WTC11 (cell line): ENCODE results near the gene PTPRN2. TPM values are rescaled to one million over a fixed set of nuclear protein-coding genes. Genes with fewer than 3 reads are reported as not detected.

Source experiments
- ATAC-seq: fragments of 200-7000 bp; cut with Tn5 transposase; 2 replicates; pipeline ENCODE4 v1.10.0; 2021; ENCODE audit warnings: mild to moderate bottlenecking, moderate library complexity
- CTCF ChIA-PET: fragments of 300-600 bp; sonication (Branson Sonifier 250); formaldehyde crosslinking; loops from one replicate; lab custom pipeline; 2021; ENCODE audit warnings: antibody characterized with exemption; lab: Charles Lee
- POLR2A ChIA-PET: fragments of 350-600 bp; sonication (Branson Sonifier 250); formaldehyde crosslinking; loops from one replicate; lab custom pipeline; 2021; ENCODE audit warnings: antibody characterized with exemption; lab: Charles Lee
- DNase-seq: peaks from one replicate; pipeline ENCODE4 v3.0.0; 2021; ENCODE audit warnings: low spot score
- H3K27ac Mint-ChIP-seq: 2 replicates; pipeline ENCODE4 v1.8.0; 2021; ENCODE audit warnings: mixed read lengths
- H3K27me3 Mint-ChIP-seq: 2 replicates; pipeline ENCODE4 v1.8.0; 2021; ENCODE audit warnings: low read depth, mild to moderate bottlenecking, moderate library complexity, mixed read lengths
- H3K36me3 Mint-ChIP-seq: 2 replicates; pipeline ENCODE4 v1.8.0; 2021; ENCODE audit warnings: mixed read lengths
- H3K4me1 Mint-ChIP-seq: 2 replicates; pipeline ENCODE4 v1.8.0; 2022; ENCODE audit warnings: mixed read lengths
- H3K4me3 Mint-ChIP-seq: 2 replicates; pipeline ENCODE4 v1.8.0; 2021; ENCODE audit warnings: mild to moderate bottlenecking, moderate library complexity, mixed read lengths
- H3K9me3 Mint-ChIP-seq: 2 replicates; pipeline ENCODE4 v1.8.0; 2021; ENCODE audit warnings: mixed read lengths
- RELA ChIP-seq: sonication (generic); formaldehyde crosslinking; IDR thresholded peaks from 2 replicates; pipeline ENCODE4 v1.8.1; 2022; ENCODE audit warnings: missing genetic modification reagents, mild to moderate bottlenecking, borderline replicate concordance
- TCF7 ChIP-seq: sonication (generic); formaldehyde crosslinking; IDR thresholded peaks from 2 replicates; pipeline ENCODE4 v1.8.0; 2022; ENCODE audit warnings: mild to moderate bottlenecking, low read depth, missing genetic modification reagents, moderate library complexity
- USF1 ChIP-seq: sonication (generic); formaldehyde crosslinking; IDR thresholded peaks from 2 replicates; pipeline ENCODE4 v1.8.0; 2022; ENCODE audit warnings: mild to moderate bottlenecking, missing genetic modification reagents
- USF2 ChIP-seq: sonication (generic); formaldehyde crosslinking; IDR thresholded peaks from 2 replicates; pipeline ENCODE4 v1.8.1; 2023; ENCODE audit warnings: mild to moderate bottlenecking, missing genetic modification reagents, moderate library complexity
- ZNF121 ChIP-seq: sonication (generic); formaldehyde crosslinking; IDR thresholded peaks from 2 replicates; pipeline ENCODE4 v1.8.0; 2023; ENCODE audit warnings: missing genetic modification reagents
- total RNA-seq: library from RNA; stranded (reverse); gene quantifications from 3 replicates; pipeline ENCODE4 v1.2.3, GENCODE V29; 2021
- TF ChIP-seq, protein P1 (sequence below): fragments of 250-450 bp; sonication (Bioruptor Pico); IDR thresholded peaks from 2 replicates; pipeline ENCODE4 v1.9.0; 2021; ENCODE audit warnings: mild to moderate bottlenecking, borderline replicate concordance
- TF ChIP-seq, protein P2 (sequence below): sonication (generic); formaldehyde crosslinking; IDR thresholded peaks from 2 replicates; pipeline ENCODE4 v1.8.1; 2022; ENCODE audit warnings: low read depth, mild to moderate bottlenecking, moderate library complexity, missing genetic modification reagents, borderline replicate concordance
- TF ChIP-seq, protein P3 (sequence below): fragments of 250-450 bp; sonication (Bioruptor Pico); IDR thresholded peaks from 2 replicates; pipeline ENCODE4 v2.1.2; 2022; ENCODE audit warnings: mild to moderate bottlenecking, moderate library complexity

PTPRN2 gene
- total RNA-seq, 1 experiment from 2014 or later: 4.7 TPM

DNA sequence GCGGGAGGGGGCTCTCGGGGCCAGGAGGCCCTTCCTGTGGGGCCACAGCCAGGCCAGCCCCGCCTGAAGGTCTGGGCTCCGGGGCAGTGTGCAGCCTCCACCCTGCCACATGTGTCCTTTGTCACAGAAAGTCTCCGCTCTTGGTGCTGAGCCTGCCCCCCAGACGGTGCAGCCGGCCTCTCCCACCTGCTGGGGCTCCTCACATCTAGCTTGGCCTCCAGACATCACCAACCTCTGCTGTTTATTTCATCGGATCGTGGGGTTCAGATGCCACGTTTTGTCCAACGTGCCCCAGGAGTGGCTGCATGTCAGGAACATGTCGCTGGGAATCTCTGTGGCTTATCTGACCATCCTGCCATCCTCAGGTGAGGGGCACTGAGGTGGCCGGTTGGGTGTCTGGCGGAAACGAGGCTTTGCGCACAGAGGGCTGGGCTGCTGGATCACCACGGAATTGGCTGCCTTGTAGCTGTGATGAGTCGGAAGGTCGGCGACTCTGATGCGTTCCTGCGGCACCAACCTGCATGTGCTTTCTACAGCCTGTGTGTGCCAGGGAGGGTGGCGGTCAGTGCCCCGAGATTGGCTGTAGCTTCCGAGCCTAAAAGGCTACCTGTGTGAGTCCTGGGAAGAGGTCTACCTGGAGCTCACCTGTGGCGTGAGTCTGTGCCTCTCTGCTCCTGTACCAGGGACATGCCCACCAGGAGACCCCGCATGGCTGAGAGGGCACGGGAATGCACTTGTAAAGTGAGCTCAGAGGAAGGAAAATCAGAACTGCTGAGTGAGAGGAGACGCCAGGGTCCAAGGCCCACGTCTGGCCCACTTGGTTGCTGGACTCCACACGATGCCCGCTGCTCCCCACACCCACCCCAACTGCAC is 934.4 kb downstream of the PTPRN2 start (continued):
- TF ChIP-seq, protein P1, sequence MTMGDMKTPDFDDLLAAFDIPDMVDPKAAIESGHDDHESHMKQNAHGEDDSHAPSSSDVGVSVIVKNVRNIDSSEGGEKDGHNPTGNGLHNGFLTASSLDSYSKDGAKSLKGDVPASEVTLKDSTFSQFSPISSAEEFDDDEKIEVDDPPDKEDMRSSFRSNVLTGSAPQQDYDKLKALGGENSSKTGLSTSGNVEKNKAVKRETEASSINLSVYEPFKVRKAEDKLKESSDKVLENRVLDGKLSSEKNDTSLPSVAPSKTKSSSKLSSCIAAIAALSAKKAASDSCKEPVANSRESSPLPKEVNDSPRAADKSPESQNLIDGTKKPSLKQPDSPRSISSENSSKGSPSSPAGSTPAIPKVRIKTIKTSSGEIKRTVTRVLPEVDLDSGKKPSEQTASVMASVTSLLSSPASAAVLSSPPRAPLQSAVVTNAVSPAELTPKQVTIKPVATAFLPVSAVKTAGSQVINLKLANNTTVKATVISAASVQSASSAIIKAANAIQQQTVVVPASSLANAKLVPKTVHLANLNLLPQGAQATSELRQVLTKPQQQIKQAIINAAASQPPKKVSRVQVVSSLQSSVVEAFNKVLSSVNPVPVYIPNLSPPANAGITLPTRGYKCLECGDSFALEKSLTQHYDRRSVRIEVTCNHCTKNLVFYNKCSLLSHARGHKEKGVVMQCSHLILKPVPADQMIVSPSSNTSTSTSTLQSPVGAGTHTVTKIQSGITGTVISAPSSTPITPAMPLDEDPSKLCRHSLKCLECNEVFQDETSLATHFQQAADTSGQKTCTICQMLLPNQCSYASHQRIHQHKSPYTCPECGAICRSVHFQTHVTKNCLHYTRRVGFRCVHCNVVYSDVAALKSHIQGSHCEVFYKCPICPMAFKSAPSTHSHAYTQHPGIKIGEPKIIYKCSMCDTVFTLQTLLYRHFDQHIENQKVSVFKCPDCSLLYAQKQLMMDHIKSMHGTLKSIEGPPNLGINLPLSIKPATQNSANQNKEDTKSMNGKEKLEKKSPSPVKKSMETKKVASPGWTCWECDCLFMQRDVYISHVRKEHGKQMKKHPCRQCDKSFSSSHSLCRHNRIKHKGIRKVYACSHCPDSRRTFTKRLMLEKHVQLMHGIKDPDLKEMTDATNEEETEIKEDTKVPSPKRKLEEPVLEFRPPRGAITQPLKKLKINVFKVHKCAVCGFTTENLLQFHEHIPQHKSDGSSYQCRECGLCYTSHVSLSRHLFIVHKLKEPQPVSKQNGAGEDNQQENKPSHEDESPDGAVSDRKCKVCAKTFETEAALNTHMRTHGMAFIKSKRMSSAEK (CRISPR knock-in tag): no peak
- TF ChIP-seq, protein P2, sequence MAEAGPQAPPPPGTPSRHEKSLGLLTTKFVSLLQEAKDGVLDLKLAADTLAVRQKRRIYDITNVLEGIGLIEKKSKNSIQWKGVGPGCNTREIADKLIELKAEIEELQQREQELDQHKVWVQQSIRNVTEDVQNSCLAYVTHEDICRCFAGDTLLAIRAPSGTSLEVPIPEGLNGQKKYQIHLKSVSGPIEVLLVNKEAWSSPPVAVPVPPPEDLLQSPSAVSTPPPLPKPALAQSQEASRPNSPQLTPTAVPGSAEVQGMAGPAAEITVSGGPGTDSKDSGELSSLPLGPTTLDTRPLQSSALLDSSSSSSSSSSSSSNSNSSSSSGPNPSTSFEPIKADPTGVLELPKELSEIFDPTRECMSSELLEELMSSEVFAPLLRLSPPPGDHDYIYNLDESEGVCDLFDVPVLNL: no peak

GRCh38 chr7:157652161-157652953 is 935.3 kb downstream of the PTPRN2 start:
- peaks cover 11% of the 10 kb centered on the region for H3K36me3 Mint-ChIP-seq

DNA sequence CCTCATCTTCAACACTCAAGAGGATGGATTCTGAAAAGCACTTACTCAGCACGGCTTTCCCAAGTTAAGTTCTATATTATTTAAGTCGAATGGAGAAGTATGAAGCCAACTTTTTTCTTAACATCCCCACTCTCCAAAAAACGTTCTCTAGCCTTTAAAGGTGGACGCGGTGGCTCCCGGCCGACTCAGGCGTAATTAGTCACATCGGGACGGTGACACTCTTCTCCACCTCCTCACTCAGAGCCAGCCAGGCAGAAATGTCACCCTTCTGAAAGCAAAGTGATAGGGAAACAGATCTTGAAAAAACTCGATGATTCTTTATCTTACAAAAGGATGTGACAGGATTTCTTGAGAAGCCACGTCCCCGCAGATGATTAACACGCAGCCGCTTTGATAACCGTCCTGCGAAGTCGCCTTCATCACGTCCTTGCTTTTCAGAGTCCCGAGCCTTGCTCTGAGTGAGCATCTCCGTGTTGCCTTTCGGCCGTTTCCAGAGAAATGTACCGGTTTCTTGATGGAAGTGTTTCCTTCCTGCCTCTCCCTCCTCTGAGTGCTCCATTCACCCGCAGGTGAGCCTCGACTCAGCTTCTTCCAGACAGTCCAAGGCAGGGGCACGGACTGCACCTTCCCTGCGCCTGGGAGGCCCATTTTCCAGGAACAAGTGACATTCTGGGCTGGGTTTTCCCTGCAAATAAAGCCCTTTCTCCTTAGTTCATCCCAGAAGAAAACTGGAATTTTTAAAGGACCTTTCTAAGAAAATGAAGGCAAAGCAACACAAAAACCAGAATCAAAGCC is 936.1 kb downstream of the PTPRN2 start:
- Mint-ChIP-seq H3K27me3 (no peaks in the 10 kb centered on the region; the same call in 1 of the 2 replicates), H3K36me3 (peaks cover 11% of the 10 kb centered on the region), H3K4me3 (no peak overlapping the region), H3K9me3 (0 out of 2 replicates have a peak, but pooled peaks cover 14% of the 10 kb centered on the region), H3K27ac (no peak overlapping the region), H3K4me1 (no peaks in the 10 kb centered on the region)
- TF ChIP-seq RELA (CRISPR knock-in tag) (no peak), TCF7 (CRISPR knock-in tag) (no peak), ZNF121 (no peak), USF2 (CRISPR knock-in tag) (no peak)
- no peak for DNase-seq
- ChIA-PET CTCF (no interaction called here), POLR2A (interaction anchor here (0.6 kb wide), 1 partner anchor 69 kb away, joined by 4 read pairs; no protein-coding TSS in a partner anchor)
- ATAC-seq: no peak

More at GRCh38 chr7:157652161-157652953, 935.3 kb downstream of the PTPRN2 start:
- ChIA-PET POLR2A (no interaction called here), CTCF (no interaction called here)
- Mint-ChIP-seq H3K4me1 (no peaks in the 10 kb centered on the region), H3K27ac (no peak overlapping the region), H3K27me3 (no peaks in the 10 kb centered on the region; the same call in 1 of the 2 replicates), H3K4me3 (no peak overlapping the region), H3K9me3 (0 out of 2 replicates have a peak, but pooled peaks cover 14% of the 10 kb centered on the region)
- DNase-seq: no peak
- TF ChIP-seq, protein P3, sequence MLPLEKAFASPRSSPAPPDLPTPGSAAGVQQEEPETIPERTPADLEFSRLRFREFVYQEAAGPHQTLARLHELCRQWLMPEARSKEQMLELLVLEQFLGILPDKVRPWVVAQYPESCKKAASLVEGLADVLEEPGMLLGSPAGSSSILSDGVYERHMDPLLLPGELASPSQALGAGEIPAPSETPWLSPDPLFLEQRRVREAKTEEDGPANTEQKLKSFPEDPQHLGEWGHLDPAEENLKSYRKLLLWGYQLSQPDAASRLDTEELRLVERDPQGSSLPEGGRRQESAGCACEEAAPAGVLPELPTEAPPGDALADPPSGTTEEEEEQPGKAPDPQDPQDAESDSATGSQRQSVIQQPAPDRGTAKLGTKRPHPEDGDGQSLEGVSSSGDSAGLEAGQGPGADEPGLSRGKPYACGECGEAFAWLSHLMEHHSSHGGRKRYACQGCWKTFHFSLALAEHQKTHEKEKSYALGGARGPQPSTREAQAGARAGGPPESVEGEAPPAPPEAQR (CRISPR knock-in tag): no peak
- TF ChIP-seq USF1 (CRISPR knock-in tag): no peak
- no peak for ATAC-seq
